Nephron (organoid): Measurements from ENCODE around the gene RASL12.

ENCODE experiments used
- H3K27ac Mint-ChIP-seq, 3 experiments: 2 replicates each; pipeline ENCODE4 v1.8.0; 2020; ENCODE audit warnings: mixed read lengths in 3 of 3, mild to moderate bottlenecking in 2 of 3, moderate library complexity in 1 of 3
- H3K27me3 Mint-ChIP-seq: 2 replicates; pipeline ENCODE4 v1.8.0; 2021; ENCODE audit warnings: low read depth, mild to moderate bottlenecking, moderate library complexity, mixed read lengths
- H3K36me3 Mint-ChIP-seq: 2 replicates; pipeline ENCODE4 v1.8.0; 2020; ENCODE audit warnings: low read depth, mixed read lengths
- H3K4me1 Mint-ChIP-seq: 2 replicates; pipeline ENCODE4 v1.8.0; 2020; ENCODE audit warnings: mixed read lengths
- H3K4me3 Mint-ChIP-seq, 3 experiments: 2 replicates each; pipeline ENCODE4 v1.8.0; 2020; ENCODE audit warnings: mild to moderate bottlenecking in 3 of 3, mixed read lengths in 3 of 3, moderate library complexity in 2 of 3
- H3K9me3 Mint-ChIP-seq: 2 replicates; pipeline ENCODE4 v1.8.0; 2020; ENCODE audit warnings: mixed read lengths
- TF ChIP-seq, protein P1 (sequence below), 3 experiments: fragments of 200-600 bp; sonication (generic); IDR thresholded peaks; one replicate each; pipeline ENCODE4 v1.5.0; 2021; ENCODE audit warnings: antibody characterized with exemption in 3 of 3; ENCODE audit not compliant: unreplicated experiment in 3 of 3

RASL12 gene

DNA sequence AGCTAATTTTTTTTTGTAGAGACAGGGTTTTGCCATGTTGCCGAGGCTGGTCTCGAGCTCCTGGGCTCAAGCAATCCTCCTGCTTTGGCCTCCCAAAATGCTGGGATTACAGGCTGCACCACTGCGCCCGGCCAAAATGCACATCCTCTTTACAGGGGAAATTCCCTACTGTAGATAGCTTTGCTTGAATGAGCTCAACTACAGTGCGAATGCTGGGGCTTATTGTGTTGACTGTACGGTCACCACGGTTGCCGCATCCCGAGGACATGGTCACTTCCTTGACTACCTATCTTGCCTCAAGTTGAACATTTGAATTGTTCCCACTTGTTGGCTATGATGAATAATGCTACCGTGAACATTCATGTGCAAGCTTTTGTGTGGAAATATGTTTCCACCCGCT lies 33.1 kb downstream of the RASL12 start:
- Mint-ChIP-seq H3K9me3 (no peaks in the 10 kb centered on the region), H3K4me1 (peaks cover 23% of the 10 kb centered on the region), H3K36me3 (no peaks in the 10 kb centered on the region), H3K27me3 (peaks cover 9% of the 10 kb centered on the region), H3K27ac (no peak overlapping the region), H3K4me3 (no peak overlapping the region)
- TF ChIP-seq, protein P1, sequence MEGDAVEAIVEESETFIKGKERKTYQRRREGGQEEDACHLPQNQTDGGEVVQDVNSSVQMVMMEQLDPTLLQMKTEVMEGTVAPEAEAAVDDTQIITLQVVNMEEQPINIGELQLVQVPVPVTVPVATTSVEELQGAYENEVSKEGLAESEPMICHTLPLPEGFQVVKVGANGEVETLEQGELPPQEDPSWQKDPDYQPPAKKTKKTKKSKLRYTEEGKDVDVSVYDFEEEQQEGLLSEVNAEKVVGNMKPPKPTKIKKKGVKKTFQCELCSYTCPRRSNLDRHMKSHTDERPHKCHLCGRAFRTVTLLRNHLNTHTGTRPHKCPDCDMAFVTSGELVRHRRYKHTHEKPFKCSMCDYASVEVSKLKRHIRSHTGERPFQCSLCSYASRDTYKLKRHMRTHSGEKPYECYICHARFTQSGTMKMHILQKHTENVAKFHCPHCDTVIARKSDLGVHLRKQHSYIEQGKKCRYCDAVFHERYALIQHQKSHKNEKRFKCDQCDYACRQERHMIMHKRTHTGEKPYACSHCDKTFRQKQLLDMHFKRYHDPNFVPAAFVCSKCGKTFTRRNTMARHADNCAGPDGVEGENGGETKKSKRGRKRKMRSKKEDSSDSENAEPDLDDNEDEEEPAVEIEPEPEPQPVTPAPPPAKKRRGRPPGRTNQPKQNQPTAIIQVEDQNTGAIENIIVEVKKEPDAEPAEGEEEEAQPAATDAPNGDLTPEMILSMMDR (IDR thresholded peaks at IDR 0.05; ENCODE audit: unreplicated experiment in 3 of 3): no peak

DNA sequence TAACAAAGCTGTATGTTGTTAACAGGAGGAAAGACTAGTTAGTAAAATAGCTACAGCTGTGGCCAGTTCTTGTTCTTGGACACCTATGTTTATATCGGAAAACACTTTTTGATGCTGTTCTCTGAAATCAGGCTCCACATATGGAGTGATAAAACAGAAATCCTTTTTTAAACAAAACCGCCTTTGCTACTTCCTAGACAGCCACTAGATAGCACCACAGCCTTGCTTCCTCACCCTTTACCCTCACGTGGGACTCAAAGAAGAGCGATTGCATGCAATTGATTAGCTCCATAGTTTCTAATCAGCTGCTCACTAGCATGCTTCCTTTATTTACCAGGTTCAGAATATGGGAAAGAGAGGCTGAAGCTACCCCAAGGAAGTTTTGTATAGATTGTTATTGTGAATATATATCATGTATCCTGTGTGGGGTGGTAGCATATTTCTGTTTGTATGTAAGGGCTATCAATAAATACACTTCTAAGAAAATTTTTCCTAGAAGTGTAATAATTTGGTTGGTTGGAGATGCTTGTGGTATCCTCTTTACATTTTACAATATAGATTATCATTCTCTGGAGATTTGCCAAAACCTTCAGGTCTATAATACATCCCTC lies 34.0 kb downstream of the RASL12 start:
- peak overlapping the region in 2 of 3 experiments; percentile 60 to 67 for H3K27ac Mint-ChIP-seq
- no peak overlapping the region for H3K4me3 Mint-ChIP-seq
- TF ChIP-seq, protein P1 (IDR thresholded peaks at IDR 0.05; ENCODE audit: unreplicated experiment in 3 of 3): peak; percentile 50 to 56 (median 51)
- peaks cover 9% of the 10 kb centered on the region for H3K27me3 Mint-ChIP-seq
- H3K9me3 Mint-ChIP-seq: no peaks in the 10 kb centered on the region
- no peaks in the 10 kb centered on the region for H3K36me3 Mint-ChIP-seq
- peaks cover 21% of the 10 kb centered on the region for H3K4me1 Mint-ChIP-seq

DNA sequence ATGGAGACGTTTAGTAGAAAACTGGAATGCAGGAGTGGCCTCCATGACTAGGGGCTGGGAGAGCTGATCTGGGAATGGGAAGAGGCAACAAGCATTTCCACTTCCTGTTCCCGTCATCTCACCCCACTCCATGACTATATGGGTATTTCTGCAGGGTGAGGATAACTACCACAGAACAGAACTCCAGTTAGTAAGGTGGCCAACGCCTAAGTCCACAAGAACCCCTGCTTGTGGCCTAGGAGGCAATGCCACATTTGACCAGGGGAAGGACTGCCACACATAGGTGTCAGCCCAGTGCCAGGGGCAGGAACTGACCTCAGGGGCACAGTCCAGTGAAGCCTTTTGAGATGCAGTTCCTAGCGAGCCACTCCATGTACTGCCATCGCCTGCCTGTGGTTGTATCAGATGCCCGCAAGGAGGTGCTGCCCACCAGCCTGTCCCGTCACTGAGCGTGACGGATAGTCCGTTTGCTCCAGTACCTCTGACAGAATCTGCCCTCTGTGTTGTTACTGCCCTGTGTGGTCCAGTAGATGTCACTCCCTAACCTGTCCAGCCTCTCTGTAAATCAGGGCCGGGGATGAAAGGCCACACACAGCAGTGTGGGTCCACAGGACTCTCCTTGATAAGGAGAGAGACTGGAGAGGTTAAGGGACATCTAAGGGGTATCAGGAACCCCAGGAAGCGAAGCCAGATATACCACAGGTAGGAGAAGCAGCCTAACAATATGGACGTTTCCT lies 34.8 kb downstream of the RASL12 start:
- Mint-ChIP-seq H3K36me3 (no peaks in the 10 kb centered on the region), H3K27me3 (peaks cover 9% of the 10 kb centered on the region), H3K4me3 (peak overlapping the region; percentile 1 to 19 (median 4)), H3K4me1 (peaks cover 26% of the 10 kb centered on the region), H3K9me3 (no peaks in the 10 kb centered on the region), H3K27ac (peak overlapping the region in 2 of 3 experiments; percentile 34 to 42)
- TF ChIP-seq, protein P1 (IDR thresholded peaks at IDR 0.05; ENCODE audit: unreplicated experiment in 3 of 3): peak; percentile 65 to 73 (median 72)

DNA sequence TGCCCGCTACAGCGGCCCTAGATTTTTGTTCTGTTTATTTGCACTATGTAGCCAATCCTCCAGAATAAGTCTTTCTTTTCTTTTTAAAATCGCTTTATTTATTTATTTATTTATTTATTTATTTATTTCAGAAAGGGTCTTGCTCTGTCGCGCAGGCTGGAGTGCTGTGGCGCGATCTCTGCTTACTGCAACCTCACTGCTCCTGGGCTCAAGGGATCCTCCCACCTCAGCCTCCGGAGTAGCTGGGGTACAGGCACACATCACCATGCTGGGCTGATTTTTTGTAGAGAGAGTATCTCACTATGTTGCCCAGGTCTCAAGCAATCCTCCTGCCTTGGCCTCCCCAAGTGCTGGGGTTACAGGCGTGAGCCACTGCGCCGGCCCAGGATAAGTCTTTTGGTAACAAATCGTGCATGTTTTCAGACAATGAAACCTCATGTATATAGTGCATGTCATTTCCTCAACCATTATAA lies 38.0 kb downstream of the RASL12 start:
- Mint-ChIP-seq H3K4me3 (peak overlapping the region; percentile 78 to 91 (median 89)), H3K36me3 (peaks cover 13% of the 10 kb centered on the region), H3K4me1 (peaks cover 24% of the 10 kb centered on the region), H3K9me3 (no peaks in the 10 kb centered on the region), H3K27ac (no peak overlapping the region), H3K27me3 (peaks cover 9% of the 10 kb centered on the region)
- TF ChIP-seq, protein P1 (IDR thresholded peaks at IDR 0.05; ENCODE audit: unreplicated experiment in 3 of 3): no peak

DNA sequence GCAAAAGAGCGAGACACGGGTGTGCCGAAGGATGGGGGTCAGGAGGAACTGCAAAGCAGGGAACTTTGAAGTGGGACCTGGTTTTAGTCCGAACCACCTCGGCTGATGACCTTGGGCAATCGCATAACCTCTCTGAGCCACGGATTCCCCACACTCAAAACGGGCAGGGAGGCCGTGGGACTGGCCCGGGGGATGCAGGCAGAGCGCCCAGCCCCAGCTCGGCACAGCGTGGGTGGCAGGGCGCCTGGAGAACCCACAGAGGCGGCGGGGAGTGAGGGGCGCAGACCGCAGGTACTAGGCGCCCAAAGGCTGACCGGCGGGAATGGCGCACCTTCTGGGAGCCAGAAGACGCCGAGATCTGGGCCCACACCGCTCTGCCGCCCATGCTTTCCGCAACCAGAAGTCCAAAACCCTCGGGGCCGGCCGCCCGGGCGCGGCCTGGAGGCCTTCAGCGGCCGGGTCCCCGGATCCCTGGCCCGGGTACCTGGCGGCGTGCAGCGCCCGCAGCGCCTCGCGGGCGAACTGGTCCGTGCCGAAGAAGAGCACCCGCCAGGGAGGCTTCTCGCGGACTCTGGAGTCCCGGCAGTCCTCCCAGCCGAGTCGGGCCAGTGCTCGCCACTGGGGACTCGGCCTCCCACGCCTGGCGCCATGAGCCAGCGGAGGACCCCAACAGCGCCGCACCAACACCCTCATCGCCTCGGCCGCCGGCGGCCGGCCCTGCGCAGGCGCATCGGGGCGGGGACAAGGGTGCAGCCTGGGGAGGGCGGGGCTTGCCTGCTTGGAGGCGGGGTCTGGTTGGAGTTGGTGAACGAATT lies 38.7 kb downstream of the RASL12 start, which contains the start of gene MTFMT:
Gene MTFMT (minus strand): TSS at position 719 of the 815 bp plus-strand sequence. CDS start 26 bp downstream, at position 693.
- Mint-ChIP-seq H3K36me3 (peaks cover 18% of the 10 kb centered on the region), H3K4me1 (peaks cover 22% of the 10 kb centered on the region), H3K9me3 (no peaks in the 10 kb centered on the region), H3K4me3 (peak within 1 kb of the TSS; percentile 88 to 91 (median 89)), H3K27me3 (peaks cover 9% of the 10 kb centered on the region), H3K27ac (peak within 1 kb of the TSS in 2 of 3 experiments; percentile 1 to 49)
- TF ChIP-seq, protein P1 (IDR thresholded peaks at IDR 0.05; ENCODE audit: unreplicated experiment in 3 of 3): no peak
